IMR-90 (cell line): Measurements from ENCODE around the gene FBN3. TPM values are rescaled to one million over a fixed set of nuclear protein-coding genes. Genes with fewer than 3 reads are reported as not detected.

Experiments
- ATAC-seq: fragments of 200-7000 bp; cut with Tn5 transposase; 2 replicates; pipeline ENCODE4 v1.9.1; 2020; ENCODE audit warnings: low read depth, mild to moderate bottlenecking, moderate library complexity
- BruUV-seq: library from RNA; stranded (reverse); fragments of 400-500 nt; replicated peaks from 2 replicates; lab custom pipeline; 2021; lab: Mats Ljungman, UMichigan
- CTCF ChIA-PET: fragments of 300-600 bp; formaldehyde crosslinking; extraction: SDS; loops from one replicate; lab custom pipeline; 2021; ENCODE audit warnings: antibody characterized with exemption; lab: Yijun Ruan, JAX
- POLR2A ChIA-PET: fragments of 300-600 bp; sonication (Branson Sonifier 250); formaldehyde crosslinking; loops from one replicate; lab custom pipeline; 2022; ENCODE audit warnings: antibody characterized with exemption; ENCODE audit not compliant: unreplicated experiment; lab: Charles Lee
- DNase-seq: peaks from one replicate; pipeline ENCODE4 v3.0.0; 2013
- H2AFZ ChIP-seq: replicated peaks from 2 replicates; pipeline ENCODE3; 2013; ENCODE audit warnings: low read length, mild to moderate bottlenecking; ENCODE audit not compliant: poor library complexity
- H2AK5ac ChIP-seq: 2 replicates; pipeline ENCODE4 v1.6.1; 2013; ENCODE audit warnings: low read depth, low read length, inconsistent platforms
- H2AK9ac ChIP-seq: replicated peaks from 2 replicates; pipeline ENCODE3; 2013; ENCODE audit warnings: mild to moderate bottlenecking, low read depth, low read length, moderate library complexity; ENCODE audit not compliant: poor library complexity
- H2BK120ac ChIP-seq: 2 replicates; pipeline ENCODE4 v1.6.1; 2013; ENCODE audit warnings: low read depth, low read length, inconsistent platforms
- H2BK15ac ChIP-seq: 3 replicates; pipeline ENCODE4 v1.6.1; 2013; ENCODE audit warnings: low read depth, low read length, inconsistent platforms
- H2BK20ac ChIP-seq: 2 replicates; pipeline ENCODE4 v1.6.1; 2013; ENCODE audit warnings: low read depth, mild to moderate bottlenecking, inconsistent platforms, low read length, moderate library complexity
- H2BK5ac ChIP-seq: 2 replicates; pipeline ENCODE4 v1.6.1; 2013; ENCODE audit warnings: mild to moderate bottlenecking, low read depth, low read length, inconsistent platforms; ENCODE audit not compliant: poor library complexity, severe bottlenecking
- H3K14ac ChIP-seq: replicated peaks from 2 replicates; pipeline ENCODE4 v1.6.1; 2013; ENCODE audit warnings: low read depth, low read length, inconsistent platforms
- H3K18ac ChIP-seq: 2 replicates; pipeline ENCODE4 v1.6.1; 2013; ENCODE audit warnings: low read depth, low read length, control low read depth
- H3K23ac ChIP-seq: 2 replicates; pipeline ENCODE4 v1.6.1; 2013; ENCODE audit warnings: low read depth, low read length, inconsistent platforms
- H3K27ac ChIP-seq: 2 replicates; pipeline ENCODE4 v1.5.1; 2013; ENCODE audit warnings: mild to moderate bottlenecking, control low read depth, low read length; ENCODE audit not compliant: insufficient read depth
- H3K27me3 ChIP-seq: 2 replicates; pipeline ENCODE4 v1.6.1; 2013; ENCODE audit warnings: low read length; ENCODE audit not compliant: control insufficient read depth, insufficient read depth
- H3K36me3 ChIP-seq: 2 replicates; pipeline ENCODE4 v1.6.1; 2013; ENCODE audit warnings: low read length, mixed read lengths; ENCODE audit not compliant: control insufficient read depth, insufficient read depth
- H3K4ac ChIP-seq: 2 replicates; pipeline ENCODE4 v1.6.1; 2013; ENCODE audit warnings: low read depth, low read length, inconsistent platforms
- H3K4me1 ChIP-seq: 2 replicates; pipeline ENCODE4 v1.6.1; 2013; ENCODE audit warnings: low read length, mixed read lengths; ENCODE audit not compliant: control insufficient read depth, insufficient read depth
- H3K4me2 ChIP-seq: 2 replicates; pipeline ENCODE4 v1.6.1; 2013; ENCODE audit warnings: low read depth, mild to moderate bottlenecking, control low read depth, low read length, moderate library complexity
- H3K4me3 ChIP-seq: 2 replicates; pipeline ENCODE4 v1.5.1; 2013; ENCODE audit warnings: low read depth, mild to moderate bottlenecking, control low read depth, low read length, moderate library complexity; ENCODE audit not compliant: insufficient read depth
- H3K56ac ChIP-seq: 2 replicates; pipeline ENCODE4 v1.6.1; 2013; ENCODE audit warnings: low read length, inconsistent platforms; ENCODE audit not compliant: insufficient read depth; ENCODE audit errors: extremely low read depth
- H3K79me1 ChIP-seq, 2 experiments: 2 replicates each; pipeline ENCODE4 v1.6.1; 2013; ENCODE audit warnings: low read length in 2 of 2, inconsistent platforms in 1 of 2, low read depth in 1 of 2
- H3K9ac ChIP-seq: 2 replicates; pipeline ENCODE4 v1.6.1; 2013; ENCODE audit warnings: low read depth, low read length, control low read depth
- H3K9me1 ChIP-seq: 2 replicates; pipeline ENCODE4 v1.6.1; 2013; ENCODE audit warnings: low read length, inconsistent platforms; ENCODE audit not compliant: insufficient read depth
- H3K9me3 ChIP-seq: 2 replicates; pipeline ENCODE4 v1.6.1; 2013; ENCODE audit warnings: low read length; ENCODE audit not compliant: control insufficient read depth, insufficient read depth
- H4K20me1 ChIP-seq: 2 replicates; pipeline ENCODE4 v1.6.1; 2013; ENCODE audit warnings: low read length, inconsistent platforms; ENCODE audit not compliant: insufficient read depth
- H4K5ac ChIP-seq: 2 replicates; pipeline ENCODE4 v1.6.1; 2013; ENCODE audit warnings: mild to moderate bottlenecking, low read depth, low read length, control low read depth
- H4K8ac ChIP-seq, 2 experiments: 2 replicates each; pipeline ENCODE4 v1.6.1; 2013; ENCODE audit warnings: low read depth in 2 of 2, low read length in 2 of 2, control low read depth in 1 of 2, inconsistent platforms in 1 of 2
- H4K91ac ChIP-seq: 2 replicates; pipeline ENCODE4 v1.6.1; 2013; ENCODE audit warnings: low read depth, low read length, inconsistent platforms; ENCODE audit not compliant: insufficient read depth
- CHD1 ChIP-seq: IDR thresholded peaks from 2 replicates; pipeline ENCODE4 v1.6.1; 2012; ENCODE audit warnings: low read depth, low read length, improper control_type of control experiment
- CTCF ChIP-seq: conservative IDR thresholded peaks from 2 replicates; pipeline ENCODE4 v1.5.1; 2012; ENCODE audit warnings: mild to moderate bottlenecking, low read depth, low read length, improper control_type of control experiment
- MAZ ChIP-seq: IDR thresholded peaks from 2 replicates; pipeline ENCODE4 v1.6.1; 2012; ENCODE audit warnings: low read depth, mild to moderate bottlenecking, low read length, improper control_type of control experiment, moderate library complexity, borderline replicate concordance
- MXI1 ChIP-seq: IDR thresholded peaks from 2 replicates; pipeline ENCODE4 v1.6.1; 2012; ENCODE audit warnings: low read depth, mild to moderate bottlenecking, low read length, moderate library complexity, borderline replicate concordance
- POLR2A ChIP-seq: IDR thresholded peaks from 2 replicates; pipeline ENCODE4 v1.6.1; 2012; ENCODE audit warnings: mild to moderate bottlenecking, low read depth, low read length
- SMC3 ChIP-seq: fragments of 150-350 bp; IDR thresholded peaks from 2 replicates; pipeline ENCODE4 v1.6.1; 2016; ENCODE audit warnings: low read depth, mild to moderate bottlenecking, antibody characterized with exemption, low read length, moderate library complexity
- USF2 ChIP-seq: fragments of 150-350 bp; IDR thresholded peaks from 2 replicates; pipeline ENCODE4 v1.6.1; 2017; ENCODE audit warnings: mild to moderate bottlenecking, antibody characterized with exemption, low read length, low read depth
- WGBS, 2 experiments: methylation state at CpG; one replicate each; pipeline versions ENCODE4 v1.1.5 to v1.1.7; 2013; ENCODE audit warnings: missing lambda C conversion rate in 2 of 2; ENCODE audit not compliant: insufficient read length in 1 of 2; ENCODE audit errors: extremely low coverage in 2 of 2; 5-methylcytosine and 5-hydroxymethylcytosine counted together
- dilution Hi-C: fragments of 300-500 bp; cut with HindIII; formaldehyde crosslinking; loops from one replicate; pipeline ENCODE4 v1.14.3; 2018; ENCODE audit warnings: low sequenced_read_pairs; ENCODE audit not compliant: unreplicated experiment
- in situ Hi-C: fragments of 300-500 bp; cut with MboI; formaldehyde crosslinking; loops from 3 replicates; pipeline ENCODE4 v1.14.3; 2019; ENCODE audit warnings: low sequenced_read_pairs, inconsistent platforms, mixed read lengths
- intact Hi-C: fragments of 100-400 bp; cut with micrococcal nuclease; formaldehyde crosslinking; loops from 2 replicates; pipeline ENCODE4 v1.10.0; 2022
- polyA plus RNA-seq, 3 experiments: library from polyadenylated mRNA; depleted of rRNA; stranded (reverse); fragments of >200 nt; gene quantifications; 2 replicates each; pipeline ENCODE4 v1.2.3, GENCODE V29; 2012; ENCODE audit warnings: low replicate concordance in 1 of 3
- total RNA-seq: library from RNA; depleted of rRNA; stranded (reverse); fragments of >200 nt; gene quantifications from 2 replicates; pipeline ENCODE4 v1.2.3, GENCODE V29; 2012

Gene FBN3
- total and polyA plus RNA-seq, 2 of the 4 experiments (the other 2 are of a cell fraction): not detected

GRCh38 chr19:8036434-8037099 is 112.8 kb downstream of the FBN3 start:
- no TSS peak for BruUV-seq
- Histone ChIP-seq H3K23ac (no peak overlapping the region), H3K79me1 (no peaks in the 10 kb centered on the region), H3K27me3 (peaks cover 12% of the 10 kb centered on the region; the same call in 1 of the 2 replicates), H3K18ac (no peak overlapping the region), H3K4ac (no peak overlapping the region), H2AFZ (no peak overlapping the region), H3K9ac (no peak overlapping the region), H3K4me3 (no peak overlapping the region), H3K14ac (no peak overlapping the region), H4K20me1 (no peaks in the 10 kb centered on the region), H3K9me1 (no peaks in the 10 kb centered on the region), H2AK9ac (no peak overlapping the region), H2BK120ac (no peak overlapping the region), H3K4me1 (no peaks in the 10 kb centered on the region), H3K27ac (no peak overlapping the region), H4K8ac (no peak overlapping the region), H4K5ac (no peak overlapping the region), H3K9me3 (no peaks in the 10 kb centered on the region), H2BK20ac (no peak overlapping the region), H3K4me2 (no peak overlapping the region), H2BK15ac (no peak overlapping the region), H2AK5ac (no peak overlapping the region), H3K36me3 (no peaks in the 10 kb centered on the region), H3K56ac (no peak overlapping the region), H2BK5ac (no peak overlapping the region), H4K91ac (no peak overlapping the region)
- DNase-seq: no peak
- 6% methylated on average over 3 of the region's 7 CpGs; no CpG with 5 or more reads in 1 of the 2 experiments for WGBS, 2 experiments
- ChIA-PET CTCF (interaction anchor here (0.6 kb wide), 1 partner anchor 38 kb away, joined by 4 read pairs; no protein-coding TSS in a partner anchor), POLR2A (no interaction called here)
- TF ChIP-seq SMC3: no peak
- no peak for TF ChIP-seq CTCF
- TF ChIP-seq MXI1: no peak
- TF ChIP-seq MAZ: no peak
- TF ChIP-seq CHD1: no peak
- TF ChIP-seq USF2: no peak
- TF ChIP-seq POLR2A: no peak
- dilution Hi-C loops (no loop called here), in situ Hi-C loops (no loop called here), intact Hi-C loops (no loop called here)
- ATAC-seq: no peak
